ENCODE measurements around the gene ADGRG3. TPM values are rescaled to one million over a fixed set of nuclear protein-coding genes. Genes with fewer than 3 reads are reported as not detected.

ADGRG3 gene
- total RNA-seq, 1 donor from 2014 or later, result not detected

DNA sequence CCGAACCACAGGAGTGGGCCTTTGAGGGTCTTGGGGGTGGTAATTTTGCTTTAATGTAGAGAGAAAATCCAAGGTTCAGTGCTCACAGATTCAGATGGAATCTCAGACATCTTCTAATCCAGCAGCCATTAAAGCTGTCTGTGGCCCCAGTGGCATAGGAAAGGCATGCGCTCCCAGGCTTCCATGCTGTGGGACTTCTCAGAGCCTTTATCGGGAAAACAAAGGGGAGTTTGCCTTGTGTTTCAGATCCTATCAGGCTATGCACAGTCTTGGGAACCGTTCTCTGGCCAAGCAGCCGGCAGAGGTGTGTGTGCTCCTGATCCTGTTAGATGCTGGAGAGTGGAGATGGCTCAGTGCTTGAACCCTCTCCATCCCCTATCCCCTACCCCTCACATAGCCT, 31.9 kb upstream of the ADGRG3 start:
- DNase-seq (ENCODE audit: low spot score), result no peak
- Mint-ChIP-seq H3K36me3 (ENCODE audit: low read depth) (no peaks in the 10 kb centered on the region), H3K27ac (no peak overlapping the region), H3K27me3 (ENCODE audit: insufficient read depth) (peaks cover 26% of the 10 kb centered on the region), H3K4me3 (no peak overlapping the region), H3K4me1 (ENCODE audit: low read depth) (peaks cover 4% of the 10 kb centered on the region), H3K9me3 (no peaks in the 10 kb centered on the region)
- intact Hi-C loops (cut with micrococcal nuclease), result no loop called here

DNA sequence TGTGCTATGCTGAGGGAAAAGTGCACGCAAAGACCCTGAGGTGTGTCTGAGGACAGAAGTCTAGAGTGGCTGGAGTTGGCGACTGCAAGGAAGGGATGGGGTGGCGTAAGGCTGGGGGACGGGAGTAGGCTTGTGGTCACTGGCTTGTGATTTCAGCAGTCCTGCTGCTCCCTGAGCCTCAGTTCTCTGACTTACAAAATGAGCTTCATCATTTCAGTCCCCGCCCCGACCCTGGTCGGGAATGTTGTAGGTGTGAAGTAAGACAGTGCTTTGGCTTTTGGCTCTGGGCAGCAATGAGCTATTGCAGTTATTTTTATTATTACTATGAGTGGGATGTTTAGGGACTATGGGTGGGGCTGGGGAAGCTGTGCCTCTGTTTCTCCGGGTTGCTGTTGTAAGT, 31.1 kb upstream of the ADGRG3 start:
- H3K27ac Mint-ChIP-seq, result no peak overlapping the region
- intact Hi-C loops (cut with micrococcal nuclease), result no loop called here
- peaks cover 4% of the 10 kb centered on the region for H3K4me1 Mint-ChIP-seq (ENCODE audit: low read depth)
- no peak overlapping the region for H3K4me3 Mint-ChIP-seq
- DNase-seq (ENCODE audit: low spot score), result no peak
- H3K9me3 Mint-ChIP-seq, result no peaks in the 10 kb centered on the region
- peaks cover 26% of the 10 kb centered on the region for H3K27me3 Mint-ChIP-seq (ENCODE audit: insufficient read depth)
- H3K36me3 Mint-ChIP-seq (ENCODE audit: low read depth), result no peaks in the 10 kb centered on the region

DNA sequence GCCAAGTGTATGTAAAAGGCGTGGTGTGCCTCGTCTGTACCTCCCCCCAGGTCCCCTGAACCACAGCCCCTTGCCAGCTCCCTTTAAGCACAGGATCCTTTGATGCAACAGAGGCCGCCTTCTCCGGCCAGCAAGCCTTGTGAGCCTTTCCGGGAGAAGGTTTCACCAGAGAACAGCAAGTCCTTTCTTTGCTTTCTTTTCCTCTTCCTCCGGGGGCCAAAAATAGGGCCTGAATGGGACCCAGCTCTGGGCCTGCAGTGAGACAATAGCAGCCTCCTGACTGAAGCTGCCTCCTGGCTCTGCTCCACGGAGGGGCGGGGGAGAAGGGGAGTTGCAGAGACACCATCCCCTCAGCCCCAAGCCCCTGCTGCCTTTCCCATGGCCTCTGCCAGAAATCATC, 30.7 kb upstream of the ADGRG3 start:
- no peak for DNase-seq (ENCODE audit: low spot score)
- no peaks in the 10 kb centered on the region for H3K9me3 Mint-ChIP-seq
- intact Hi-C loops (cut with micrococcal nuclease), result no loop called here
- H3K4me1 Mint-ChIP-seq (ENCODE audit: low read depth), result peaks cover 4% of the 10 kb centered on the region
- H3K36me3 Mint-ChIP-seq (ENCODE audit: low read depth), result no peaks in the 10 kb centered on the region
- H3K27me3 Mint-ChIP-seq (ENCODE audit: insufficient read depth), result peaks cover 26% of the 10 kb centered on the region
- no peak overlapping the region for H3K4me3 Mint-ChIP-seq
- H3K27ac Mint-ChIP-seq, result no peak overlapping the region

DNA sequence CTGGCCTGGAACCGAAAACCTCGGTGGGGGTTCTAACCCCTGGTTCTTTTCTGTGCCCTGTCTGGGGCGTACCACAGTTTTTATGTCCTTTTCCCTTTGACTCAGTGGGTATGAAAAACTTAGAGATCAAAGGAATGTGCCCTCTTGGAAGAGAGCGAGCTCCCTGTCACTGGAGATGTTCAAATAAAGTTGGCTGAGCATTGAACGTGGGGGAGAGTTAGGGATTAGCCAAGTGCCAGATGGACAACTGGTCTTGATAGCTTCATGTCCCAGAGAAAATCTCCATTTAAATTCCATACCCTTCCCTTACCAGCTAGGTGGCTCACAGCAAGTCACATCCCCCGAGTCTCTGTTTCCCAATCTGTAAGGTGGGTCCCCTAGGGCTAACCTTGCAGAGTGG, 30.1 kb upstream of the ADGRG3 start:
- Mint-ChIP-seq H3K9me3 (no peaks in the 10 kb centered on the region), H3K4me1 (ENCODE audit: low read depth) (peaks cover 4% of the 10 kb centered on the region), H3K27ac (no peak overlapping the region), H3K4me3 (no peak overlapping the region), H3K36me3 (ENCODE audit: low read depth) (no peaks in the 10 kb centered on the region), H3K27me3 (ENCODE audit: insufficient read depth) (peaks cover 26% of the 10 kb centered on the region)
- no peak for DNase-seq (ENCODE audit: low spot score)
- intact Hi-C loops (cut with micrococcal nuclease), result no loop called here

DNA sequence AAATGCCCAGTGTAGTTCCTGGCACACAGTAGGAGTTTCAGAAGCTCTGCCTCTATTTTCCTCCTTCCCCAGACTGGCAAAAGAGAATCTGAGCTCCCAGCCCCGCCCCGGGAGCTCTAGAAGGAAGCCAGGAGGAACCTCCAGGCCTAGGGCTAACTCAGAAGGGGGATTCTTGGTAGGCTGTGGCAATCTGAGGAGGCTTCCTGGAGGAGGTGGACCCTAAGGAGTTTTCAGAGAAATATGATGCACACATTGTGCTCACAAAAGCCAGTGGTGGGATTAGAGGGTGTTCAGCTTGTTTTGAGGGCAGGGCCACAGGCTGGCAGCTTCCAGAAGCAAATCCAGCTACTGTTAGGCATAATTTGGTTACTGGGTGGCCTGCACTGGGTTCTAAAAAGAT, 29.7 kb upstream of the ADGRG3 start:
- H3K9me3 Mint-ChIP-seq, result no peaks in the 10 kb centered on the region
- no peaks in the 10 kb centered on the region for H3K36me3 Mint-ChIP-seq (ENCODE audit: low read depth)
- H3K27ac Mint-ChIP-seq, result no peak overlapping the region
- no peak overlapping the region for H3K4me3 Mint-ChIP-seq
- no peak for DNase-seq (ENCODE audit: low spot score)
- peaks cover 4% of the 10 kb centered on the region for H3K4me1 Mint-ChIP-seq (ENCODE audit: low read depth)
- peaks cover 26% of the 10 kb centered on the region for H3K27me3 Mint-ChIP-seq (ENCODE audit: insufficient read depth)
- intact Hi-C loops (cut with micrococcal nuclease), result no loop called here

DNA sequence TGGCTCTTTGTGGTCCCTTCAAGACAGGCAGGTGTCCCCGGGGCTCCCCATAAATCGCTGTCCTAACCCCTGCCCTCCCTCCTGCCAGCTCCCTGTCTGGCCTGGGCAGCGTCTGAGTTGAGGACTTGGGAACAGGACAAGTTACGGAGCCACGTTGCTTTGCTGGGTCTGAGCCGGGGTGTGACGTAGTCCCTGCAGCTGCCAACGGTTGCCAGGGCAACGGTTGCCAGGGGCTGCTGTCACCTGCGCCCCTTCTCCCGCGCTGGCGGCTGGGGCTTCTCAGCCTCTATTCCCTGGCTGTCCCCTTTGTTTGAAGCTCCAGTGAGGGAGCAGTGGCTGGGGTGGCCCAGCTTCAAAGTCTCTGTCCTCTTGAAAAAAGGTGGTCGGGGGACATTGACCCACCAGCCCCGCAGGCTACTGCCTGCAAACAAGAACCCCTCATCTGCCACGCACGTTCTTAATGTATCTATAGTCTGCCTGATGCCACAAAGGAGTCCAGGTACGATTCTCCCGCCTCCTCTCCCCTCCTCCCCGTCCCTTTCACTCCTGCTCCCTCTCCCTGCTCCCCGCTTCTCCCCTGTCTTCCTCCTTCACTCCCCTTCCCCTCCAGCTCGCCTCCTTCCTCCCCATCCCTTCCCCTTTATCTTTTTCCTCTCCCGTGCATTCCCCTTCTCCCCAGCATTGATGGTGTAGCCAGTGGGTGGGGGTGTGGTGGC, 28.8 kb upstream of the ADGRG3 start:
- Mint-ChIP-seq H3K9me3 (no peaks in the 10 kb centered on the region), H3K36me3 (ENCODE audit: low read depth) (no peaks in the 10 kb centered on the region), H3K4me3 (no peak overlapping the region), H3K27ac (no peak overlapping the region), H3K4me1 (ENCODE audit: low read depth) (peaks cover 4% of the 10 kb centered on the region), H3K27me3 (ENCODE audit: insufficient read depth) (peaks cover 26% of the 10 kb centered on the region)
- DNase-seq (ENCODE audit: low spot score), result no peak
- intact Hi-C loops (cut with micrococcal nuclease), result no loop called here

DNA sequence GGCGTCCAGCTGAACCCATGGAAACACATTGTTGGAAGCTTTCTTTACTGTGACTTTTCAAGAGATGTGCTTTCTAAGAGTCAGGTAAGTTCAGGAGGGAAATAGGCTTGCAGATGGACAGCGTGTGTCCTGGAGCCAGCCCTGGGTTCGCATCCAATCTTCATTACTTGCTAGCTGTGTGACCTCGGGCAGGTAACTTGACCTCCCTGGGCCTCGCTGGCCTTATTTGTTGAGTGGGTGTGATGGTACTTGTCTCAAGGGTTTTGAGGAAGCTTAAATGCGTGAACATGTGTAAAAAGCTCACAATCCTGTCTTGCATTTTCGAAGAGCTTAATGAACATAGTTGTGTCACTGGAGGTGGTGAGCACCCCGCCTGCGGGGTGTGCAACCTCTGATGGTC, 27.9 kb upstream of the ADGRG3 start:
- H3K36me3 Mint-ChIP-seq (ENCODE audit: low read depth), result no peaks in the 10 kb centered on the region
- H3K9me3 Mint-ChIP-seq, result no peaks in the 10 kb centered on the region
- intact Hi-C loops (cut with micrococcal nuclease), result no loop called here

DNA sequence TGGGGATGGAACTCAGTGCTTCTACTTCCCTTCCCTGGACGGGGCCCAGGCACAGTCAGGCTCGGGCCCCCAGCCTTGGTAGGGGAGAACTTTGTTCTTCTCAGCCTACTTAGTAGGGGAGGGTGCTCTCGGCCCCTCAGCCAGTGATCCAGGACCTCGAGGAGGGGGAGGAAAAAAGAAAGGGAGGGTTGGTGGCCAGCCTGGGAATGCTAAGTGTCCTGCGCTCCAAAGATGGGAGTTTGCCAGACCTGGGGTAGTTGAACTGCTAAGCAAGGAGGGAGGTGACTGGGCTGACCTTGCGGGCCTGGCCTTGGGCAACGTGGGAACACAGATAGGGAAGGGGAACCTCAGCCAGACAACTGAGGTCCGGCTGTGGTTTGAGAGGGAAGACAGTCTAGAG, 27.5 kb upstream of the ADGRG3 start:
- H3K27me3 Mint-ChIP-seq (ENCODE audit: insufficient read depth), result peaks cover 26% of the 10 kb centered on the region
- intact Hi-C loops (cut with micrococcal nuclease), result no loop called here
- H3K27ac Mint-ChIP-seq, result no peak overlapping the region
- H3K4me3 Mint-ChIP-seq, result no peak overlapping the region
- no peaks in the 10 kb centered on the region for H3K36me3 Mint-ChIP-seq (ENCODE audit: low read depth)
- H3K4me1 Mint-ChIP-seq (ENCODE audit: low read depth), result peaks cover 4% of the 10 kb centered on the region
- H3K9me3 Mint-ChIP-seq, result no peaks in the 10 kb centered on the region
- no peak for DNase-seq (ENCODE audit: low spot score)

More for the DNA sequence above, 27.9 kb upstream of the ADGRG3 start:
- Mint-ChIP-seq H3K4me1 (ENCODE audit: low read depth) (peaks cover 4% of the 10 kb centered on the region), H3K4me3 (no peak overlapping the region), H3K27ac (no peak overlapping the region), H3K27me3 (ENCODE audit: insufficient read depth) (peaks cover 26% of the 10 kb centered on the region)
- DNase-seq (ENCODE audit: low spot score), result no peak

DNA sequence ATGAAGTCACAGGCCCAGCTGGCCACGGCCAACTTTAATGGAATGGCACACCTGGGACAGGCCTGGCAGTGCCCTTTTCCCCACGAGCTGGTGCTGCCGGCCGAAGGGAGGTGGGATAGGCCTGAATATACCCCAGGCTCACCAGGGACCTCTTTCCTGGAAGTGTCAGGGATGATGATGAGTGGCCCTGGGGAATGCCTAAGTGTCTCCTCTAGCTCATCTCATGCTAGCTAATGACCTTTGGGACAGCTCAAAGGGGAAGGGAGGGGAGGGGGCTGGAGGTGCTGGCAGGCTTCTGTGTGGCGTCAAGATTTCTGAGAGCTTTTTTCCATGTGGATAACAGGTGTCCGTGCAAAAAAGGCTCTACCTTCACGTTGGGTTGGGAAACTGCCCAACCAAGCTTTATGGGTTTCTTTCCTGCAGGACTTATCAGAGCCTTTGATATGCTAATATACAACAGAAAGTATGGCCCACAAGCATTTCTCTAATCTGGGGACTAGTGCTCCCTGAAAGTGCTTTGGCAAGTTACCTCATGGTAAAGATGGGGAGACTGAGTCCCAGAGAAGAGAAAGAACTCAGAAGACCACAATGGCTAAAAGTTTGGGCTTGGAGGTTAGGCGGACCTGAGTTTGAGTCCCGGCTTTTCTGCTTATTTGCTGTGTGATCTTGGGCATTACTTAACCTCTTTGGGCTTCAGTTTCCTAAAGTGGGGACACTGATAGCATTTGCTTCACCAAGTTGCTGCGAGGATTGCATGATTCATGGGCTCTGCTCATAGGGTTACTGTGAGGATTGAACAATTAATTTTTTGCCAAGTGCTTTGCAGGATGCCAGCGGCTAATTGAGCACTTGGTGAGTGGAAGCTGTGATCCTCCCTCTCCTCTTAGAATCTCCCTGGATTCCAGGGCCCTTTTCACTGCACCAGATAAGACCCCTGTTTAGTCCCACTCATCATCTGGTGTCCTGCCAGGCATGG, 25.7 kb upstream of the ADGRG3 start:
- Mint-ChIP-seq H3K27me3 (ENCODE audit: insufficient read depth) (peaks cover 14% of the 10 kb centered on the region), H3K4me1 (ENCODE audit: low read depth) (peaks cover 7% of the 10 kb centered on the region), H3K27ac (no peak overlapping the region), H3K36me3 (ENCODE audit: low read depth) (no peaks in the 10 kb centered on the region), H3K9me3 (no peaks in the 10 kb centered on the region), H3K4me3 (no peak overlapping the region)
- no peak for DNase-seq (ENCODE audit: low spot score)
- intact Hi-C loops (cut with micrococcal nuclease), result no loop called here

DNA sequence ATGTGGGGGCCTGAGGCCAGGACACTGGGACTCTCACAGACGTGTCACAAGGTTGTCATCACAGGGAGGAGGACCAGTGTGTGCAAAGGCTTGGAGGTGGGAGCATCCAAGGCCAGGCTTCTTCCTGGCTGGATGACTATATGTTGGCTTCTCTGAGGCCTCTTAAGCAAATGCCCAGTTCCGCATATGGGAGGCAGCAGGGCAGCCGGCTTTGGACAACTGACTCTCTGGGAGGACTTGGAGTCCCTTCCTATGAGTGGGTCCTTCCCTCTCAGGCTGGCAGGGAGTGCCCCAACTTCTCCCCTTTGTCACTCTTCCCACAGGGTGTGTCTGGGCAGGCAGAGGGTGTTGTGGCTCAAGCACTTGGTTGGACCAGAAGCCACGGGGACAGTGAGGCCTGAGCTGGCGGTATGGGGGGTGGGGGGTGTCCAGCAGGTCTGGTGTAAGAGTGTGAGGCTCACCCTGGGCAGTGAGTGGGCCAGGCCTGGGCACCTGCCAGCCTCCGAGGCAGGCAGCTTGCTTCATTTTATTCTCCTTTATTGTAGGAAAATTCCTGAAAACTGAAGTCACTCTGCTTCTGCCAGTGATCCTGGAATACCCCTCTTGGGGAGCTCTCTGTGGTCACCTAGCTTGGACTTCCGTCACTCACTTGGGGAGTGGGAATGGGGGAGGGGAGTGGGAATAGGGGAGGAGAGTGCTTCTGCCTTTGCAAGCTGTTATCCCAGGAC, 24.8 kb upstream of the ADGRG3 start:
- DNase-seq (ENCODE audit: low spot score), result no peak
- intact Hi-C loops (cut with micrococcal nuclease), result no loop called here
- H3K27ac Mint-ChIP-seq, result no peak overlapping the region
- H3K4me3 Mint-ChIP-seq, result no peak overlapping the region
- peaks cover 14% of the 10 kb centered on the region for H3K4me1 Mint-ChIP-seq (ENCODE audit: low read depth)
- H3K9me3 Mint-ChIP-seq, result no peaks in the 10 kb centered on the region
- H3K36me3 Mint-ChIP-seq (ENCODE audit: low read depth), result no peaks in the 10 kb centered on the region
- H3K27me3 Mint-ChIP-seq (ENCODE audit: insufficient read depth), result peaks cover 10% of the 10 kb centered on the region

DNA sequence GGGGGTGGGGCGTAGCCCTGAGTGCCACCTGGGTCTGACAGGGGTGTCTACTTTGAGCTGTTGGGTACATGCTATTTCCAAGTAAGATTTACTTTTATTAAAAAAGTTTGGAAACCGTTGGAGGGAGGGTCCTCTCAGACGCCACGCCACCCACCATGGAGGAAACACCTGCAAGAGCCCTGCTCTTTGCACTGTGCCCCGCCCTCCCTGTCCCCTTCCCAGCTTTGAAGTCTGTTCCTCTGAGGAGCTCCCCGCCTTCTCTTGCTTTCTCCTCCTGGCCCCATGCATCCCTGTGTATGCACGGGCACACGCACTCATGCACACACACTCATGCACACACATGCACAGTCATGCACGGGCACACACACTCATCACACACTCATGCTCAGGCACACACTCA, 24.2 kb upstream of the ADGRG3 start:
- intact Hi-C loops (cut with micrococcal nuclease), result no loop called here
- Mint-ChIP-seq H3K36me3 (ENCODE audit: low read depth) (no peaks in the 10 kb centered on the region), H3K4me1 (ENCODE audit: low read depth) (peaks cover 17% of the 10 kb centered on the region), H3K4me3 (no peak overlapping the region), H3K27me3 (ENCODE audit: insufficient read depth) (peaks cover 7% of the 10 kb centered on the region), H3K9me3 (no peaks in the 10 kb centered on the region), H3K27ac (no peak overlapping the region)
- DNase-seq (ENCODE audit: low spot score), result no peak

DNA sequence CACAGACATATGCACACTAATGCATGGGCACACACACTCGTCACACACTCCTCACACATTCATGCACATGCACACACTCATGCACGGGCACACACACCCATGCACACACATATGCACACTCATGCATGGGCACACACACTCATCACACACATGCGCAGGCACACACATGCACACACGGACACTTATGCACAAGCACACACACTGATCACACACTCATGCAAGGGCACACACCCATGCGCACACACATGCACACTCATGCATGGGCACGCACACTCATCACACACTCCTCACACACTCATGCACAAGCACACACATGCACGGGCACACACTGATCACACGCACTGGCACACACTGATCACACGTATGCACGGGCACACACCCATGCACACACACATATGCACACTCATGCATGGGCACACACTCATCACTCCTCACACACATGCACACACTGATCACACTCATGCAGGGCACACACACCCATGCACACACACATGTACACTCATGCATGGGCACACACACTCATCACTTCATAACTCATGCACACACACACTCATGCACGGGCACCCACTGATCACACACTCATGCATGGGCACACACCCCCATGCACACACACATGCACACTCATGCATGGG, 23.6 kb upstream of the ADGRG3 start:
- Mint-ChIP-seq H3K4me1 (ENCODE audit: low read depth) (peaks cover 22% of the 10 kb centered on the region), H3K27ac (no peak overlapping the region), H3K36me3 (ENCODE audit: low read depth) (no peaks in the 10 kb centered on the region), H3K27me3 (ENCODE audit: insufficient read depth) (peaks cover 6% of the 10 kb centered on the region), H3K4me3 (no peak overlapping the region), H3K9me3 (no peaks in the 10 kb centered on the region)
- intact Hi-C loops (cut with micrococcal nuclease), result no loop called here
- DNase-seq (ENCODE audit: low spot score), result no peak

Measured in activated T-helper 1 cell treated with anti-CD3 and anti-CD28 coated beads, Interleukin-12 subunit alpha, Interleukin-12 subunit beta, Interleukin-2, Interleukin-4 antibody, amounts not matched to agents 30 ng/mL and 10 ng/mL and 1 ng/mL, durations not matched to agents 14 hours and 24 hours and 36 hours (primary cell).